SK-N-SH (cell line): ENCODE results near the gene TMEM238L. TPM values are rescaled to one million over a fixed set of nuclear protein-coding genes. Genes with fewer than 3 reads are reported as not detected.

Source experiments
- CTCF ChIA-PET: fragments of 300-600, 350-600 bp; formaldehyde crosslinking; extraction: SDS; loops from one replicate; lab custom pipeline; 2021; lab: Yijun Ruan, JAX
- POLR2A ChIA-PET: fragments of 350-600 bp; sonication (Branson Sonifier 250); formaldehyde crosslinking; extraction: SDS; loops from one replicate; lab custom pipeline; 2020; ENCODE audit warnings: antibody characterized with exemption, inconsistent platforms; lab: Yijun Ruan, JAX
- DNase-seq: peaks from one replicate; pipeline ENCODE4 v3.0.0; 2012
- H2AFZ ChIP-seq: fragments of 200-600 bp; sonication (generic); 2 replicates; pipeline ENCODE4 v1.8.1; 2016; ENCODE audit warnings: antibody characterized with exemption, mild to moderate bottlenecking, low read depth
- H3F3A ChIP-seq: fragments of 200-600 bp; sonication (generic); replicated peaks from 2 replicates; pipeline ENCODE3; 2016; ENCODE audit warnings: antibody characterized with exemption, mild to moderate bottlenecking; ENCODE audit not compliant: insufficient read depth
- H3K27ac ChIP-seq, 2 experiments: fragments of 200-500 bp in 1 of 2; fragments of 200-600 bp in 1 of 2; sonication (Bioruptor generic) in 1 of 2; sonication (generic), shearing (Covaris generic) in 1 of 2; 2 replicates each; pipeline versions ENCODE4 v1.5.1 to v1.6.1; 2014 to 2016; ENCODE audit warnings: low read depth in 2 of 2, inconsistent platforms in 1 of 2, low read length in 1 of 2, mild to moderate bottlenecking in 1 of 2, mixed read lengths in 1 of 2
- H3K27me3 ChIP-seq: fragments of 200-600 bp; sonication (generic), shearing (Covaris generic); 2 replicates; pipeline ENCODE4 v1.6.1; 2016; ENCODE audit warnings: mixed run types; ENCODE audit not compliant: insufficient read depth
- H3K36me3 ChIP-seq, 2 experiments: fragments of 200-500 bp in 1 of 2; fragments of 200-600 bp in 1 of 2; sonication (Bioruptor generic) in 1 of 2; sonication (generic) in 1 of 2; replicated peaks in 1 of 2; 2 replicates each; pipeline versions ENCODE3 to v1.5.1; 2014 to 2016; ENCODE audit warnings: low read length in 1 of 2, mild to moderate bottlenecking in 1 of 2; ENCODE audit not compliant: insufficient read depth in 2 of 2, control insufficient read depth in 1 of 2
- H3K4me1 ChIP-seq, 2 experiments: fragments of 200-500 bp in 1 of 2; fragments of 200-600 bp in 1 of 2; sonication (Bioruptor generic) in 1 of 2; sonication (generic), shearing (Covaris generic) in 1 of 2; 2 replicates each; pipeline versions ENCODE4 v1.5.1 to v1.6.1; 2014 to 2016; ENCODE audit warnings: low read depth in 1 of 2, low read length in 1 of 2, mixed run types in 1 of 2; ENCODE audit not compliant: insufficient read depth in 2 of 2, control insufficient read depth in 1 of 2
- H3K4me2 ChIP-seq: fragments of 200-600 bp; sonication (generic), shearing (Covaris generic); 2 replicates; pipeline ENCODE4 v1.6.1; 2017; ENCODE audit warnings: mixed run types
- H3K4me3 ChIP-seq, 2 experiments: fragments of 200-500 bp in 1 of 2; fragments of 200-600 bp in 1 of 2; sonication (Bioruptor generic) in 1 of 2; sonication (generic), shearing (Covaris generic) in 1 of 2; 2 replicates each; pipeline versions ENCODE4 v1.5.1 to v1.8.1; 2014 to 2016; ENCODE audit warnings: low read depth in 2 of 2, inconsistent platforms in 1 of 2, low read length in 1 of 2, mild to moderate bottlenecking in 1 of 2, mixed read lengths in 1 of 2, moderate library complexity in 1 of 2
- H3K79me2 ChIP-seq: fragments of 200-600 bp; sonication (generic); 2 replicates; pipeline ENCODE4 v1.8.1; 2017; ENCODE audit warnings: mild to moderate bottlenecking; ENCODE audit not compliant: insufficient read depth
- H3K9ac ChIP-seq: fragments of 200-600 bp; sonication (generic); 2 replicates; pipeline ENCODE4 v1.6.1; 2017; ENCODE audit warnings: mixed run types
- H3K9me2 ChIP-seq: fragments of 200-600 bp; sonication (generic); 2 replicates; pipeline ENCODE4 v1.6.1; 2017; ENCODE audit warnings: mixed run types
- H3K9me3 ChIP-seq: fragments of 200-600 bp; sonication (generic); 2 replicates; pipeline ENCODE4 v1.6.1; 2017; ENCODE audit warnings: mixed run types, mild to moderate bottlenecking, moderate library complexity
- H4K20me1 ChIP-seq: fragments of 200-600 bp; sonication (generic); 2 replicates; pipeline ENCODE4 v1.6.1; 2017; ENCODE audit warnings: mild to moderate bottlenecking, mixed run types; ENCODE audit not compliant: insufficient read depth
- CHD2 ChIP-seq: fragments of 150-350 bp; IDR thresholded peaks from 2 replicates; pipeline ENCODE4 v1.6.1; 2018; ENCODE audit warnings: low read length; ENCODE audit not compliant: partially characterized antibody
- CTCF ChIP-seq: fragments of 200-600 bp; sonication (generic); IDR thresholded peaks from 2 replicates; pipeline ENCODE4 v1.6.1; 2017; ENCODE audit warnings: antibody characterized with exemption, mild to moderate bottlenecking, moderate library complexity
- ELF1 ChIP-seq: IDR thresholded peaks from 2 replicates; pipeline ENCODE4 v1.4.0; 2012
- EP300 ChIP-seq, 2 experiments: IDR thresholded peaks; 2 replicates each; pipeline versions ENCODE4 v1.4.0 to v1.6.1; 2012; ENCODE audit warnings: borderline replicate concordance in 1 of 2, low read depth in 1 of 2, low read length in 1 of 2
- FOSL2 ChIP-seq: IDR thresholded peaks from 2 replicates; pipeline ENCODE4 v1.4.0; 2012; ENCODE audit warnings: low read depth, mild to moderate bottlenecking, moderate library complexity, borderline replicate concordance
- FOXJ3 ChIP-seq: sonication (generic); formaldehyde crosslinking; IDR thresholded peaks from 2 replicates; pipeline ENCODE4 v1.5.1; 2020; ENCODE audit warnings: mild to moderate bottlenecking, missing genetic modification reagents
- GABPA ChIP-seq: IDR thresholded peaks from 2 replicates; pipeline ENCODE4 v1.4.0; 2012; ENCODE audit warnings: low read depth, mild to moderate bottlenecking
- GATA2 ChIP-seq: sonication (generic); formaldehyde crosslinking; IDR thresholded peaks from 2 replicates; pipeline ENCODE4 v1.5.0; 2020; ENCODE audit warnings: mild to moderate bottlenecking, missing genetic modification reagents
- MAX ChIP-seq: IDR thresholded peaks from 2 replicates; pipeline ENCODE4 v1.4.0; 2012; ENCODE audit warnings: low read depth
- MXI1 ChIP-seq: IDR thresholded peaks from 2 replicates; pipeline ENCODE4 v1.6.1; 2012; ENCODE audit warnings: mild to moderate bottlenecking, low read depth, low read length, improper control_type of control experiment
- NFIC ChIP-seq: IDR thresholded peaks from 2 replicates; pipeline ENCODE4 v1.4.0; 2012; ENCODE audit warnings: borderline replicate concordance
- PBX3 ChIP-seq: IDR thresholded peaks from 2 replicates; pipeline ENCODE4; 2012
- POLR2AphosphoS5 ChIP-seq: IDR thresholded peaks from 2 replicates; pipeline ENCODE4 v1.6.1; 2012; ENCODE audit warnings: low read depth, low read length
- RAD21 ChIP-seq: IDR thresholded peaks from 2 replicates; pipeline ENCODE4 v1.6.1; 2012; ENCODE audit warnings: mild to moderate bottlenecking, low read length
- RCOR1 ChIP-seq: fragments of 150-350 bp; IDR thresholded peaks from 2 replicates; pipeline ENCODE4 v1.6.1; 2017; ENCODE audit warnings: antibody characterized with exemption, low read length
- RFX5 ChIP-seq: IDR thresholded peaks from 2 replicates; pipeline ENCODE4 v1.6.1; 2012; ENCODE audit warnings: mild to moderate bottlenecking, improper control_type of control experiment, low read length
- SIN3A ChIP-seq: IDR thresholded peaks from 2 replicates; pipeline ENCODE4 v1.6.1; 2012; ENCODE audit warnings: low read depth, mild to moderate bottlenecking, low read length, moderate library complexity, borderline replicate concordance
- SMC3 ChIP-seq: IDR thresholded peaks from 2 replicates; pipeline ENCODE4 v1.6.1; 2012; ENCODE audit warnings: low read depth, low read length, improper control_type of control experiment
- TAF1 ChIP-seq: IDR thresholded peaks from 2 replicates; pipeline ENCODE4 v1.6.1; 2012; ENCODE audit warnings: low read depth, mild to moderate bottlenecking, low read length, moderate library complexity, borderline replicate concordance
- TCF12 ChIP-seq: IDR thresholded peaks from 2 replicates; pipeline ENCODE4 v1.4.0; 2012
- TEAD4 ChIP-seq: IDR thresholded peaks from 2 replicates; pipeline ENCODE4 v1.4.0; 2012; ENCODE audit warnings: mild to moderate bottlenecking, borderline replicate concordance; ENCODE audit not compliant: insufficient read depth
- USF1 ChIP-seq: IDR thresholded peaks from 2 replicates; pipeline ENCODE4 v1.4.0; 2012; ENCODE audit warnings: low read depth, borderline replicate concordance
- ZBTB33 ChIP-seq: IDR thresholded peaks from 2 replicates; pipeline ENCODE4 v1.4.0; 2012; ENCODE audit warnings: low read depth, borderline replicate concordance
- WGBS: methylation state at CpG from one replicate; pipeline ENCODE4 v1.1.6; 2017; ENCODE audit warnings: low lambda C conversion rate; 5-methylcytosine and 5-hydroxymethylcytosine counted together
- polyA plus RNA-seq, 3 experiments: library from polyadenylated mRNA; depleted of rRNA; stranded (reverse); fragments of >200 nt; gene quantifications; 2 replicates each; pipeline ENCODE4 v1.2.3, GENCODE V29; 2012

The TMEM238L gene
- polyA plus RNA-seq, 1 of the 3 experiments (the other 2 are of a cell fraction), result not detected

- H3K4me3 ChIP-seq, result no peak overlapping the region
- H3K9me2 ChIP-seq, result no peaks in the 10 kb centered on the region
- no peak overlapping the region for H2AFZ ChIP-seq
- no peaks in the 10 kb centered on the region for H3K79me2 ChIP-seq
- WGBS, result 57% methylated on average over 7 of the region's 7 CpGs
- ChIA-PET POLR2A (no interaction called here), CTCF (interaction anchor here (1.4 to 1.6 kb wide), 2 partner anchors 15 to 116 kb away, joined by 4 to 5 read pairs; no protein-coding TSS in a partner anchor)
- no peak for TF ChIP-seq EP300 (IDR thresholded peaks at IDR 0.05; ENCODE audit: borderline replicate concordance in 1 of 2, low read depth in 1 of 2, low read length in 1 of 2)
- no peak for TF ChIP-seq CTCF
- no peak for TF ChIP-seq RAD21
- TF ChIP-seq SMC3, result no peak
- TF ChIP-seq GATA2 (CRISPR knock-in tag), result no peak
- no peak for TF ChIP-seq MXI1
- no peak for TF ChIP-seq TEAD4
- TF ChIP-seq MAX, result no peak
- no peak for TF ChIP-seq POLR2AphosphoS5
- peaks cover 0 to 3% of the 10 kb centered on the region in 2 experiments; a peak in 1 of 4 replicates for H3K4me1 ChIP-seq
- H3K4me2 ChIP-seq, result no peak overlapping the region
- H4K20me1 ChIP-seq, result no peaks in the 10 kb centered on the region
- DNase-seq, result no peak
- no peaks in the 10 kb centered on the region for H3F3A ChIP-seq
- no peaks in the 10 kb centered on the region for H3K36me3 ChIP-seq
- H3K9me3 ChIP-seq, result no peaks in the 10 kb centered on the region
- H3K27me3 ChIP-seq, result no peaks in the 10 kb centered on the region
- H3K27ac ChIP-seq, result no peak overlapping the region
- no peak overlapping the region for H3K9ac ChIP-seq
Measured at GRCh38 chr17:10799407-10799806, 4.5 kb downstream of the TMEM238L start.

GRCh38 chr17:10798910-10799309, 5.0 kb downstream of the TMEM238L start:
- H3K27ac ChIP-seq, result no peak overlapping the region
- H3K27me3 ChIP-seq, result no peaks in the 10 kb centered on the region
- no peaks in the 10 kb centered on the region for H3K9me3 ChIP-seq
- H3K9me2 ChIP-seq, result no peaks in the 10 kb centered on the region
- H3K79me2 ChIP-seq, result no peaks in the 10 kb centered on the region
- H3K4me3 ChIP-seq, result no peak overlapping the region
- no peaks in the 10 kb centered on the region for H3K36me3 ChIP-seq
- H3K9ac ChIP-seq, result no peak overlapping the region
- CTCF ChIA-PET, result interaction anchor here (1.1 to 1.6 kb wide), 3 partner anchors 15 to 115 kb away, joined by 3 to 5 read pairs (median 4); no protein-coding TSS in a partner anchor
- no peaks in the 10 kb centered on the region for H4K20me1 ChIP-seq
- H2AFZ ChIP-seq, result no peak overlapping the region
- H3K4me1 ChIP-seq, result peaks cover 0 to 3% of the 10 kb centered on the region in 2 experiments; a peak in 1 of 4 replicates
- POLR2A ChIA-PET, result no interaction called here
- no peak for DNase-seq
- 46% methylated on average over 7 of the region's 7 CpGs for WGBS
- H3K4me2 ChIP-seq, result no peak overlapping the region
- no peaks in the 10 kb centered on the region for H3F3A ChIP-seq
- no peak for TF ChIP-seq USF1
- no peak for TF ChIP-seq PBX3
- no peak for TF ChIP-seq ELF1
- TF ChIP-seq RAD21, result no peak
- TF ChIP-seq SIN3A, result no peak
- no peak for TF ChIP-seq GABPA
- no peak for TF ChIP-seq RFX5
- TF ChIP-seq FOXJ3 (CRISPR knock-in tag), result no peak
- TF ChIP-seq EP300 (IDR thresholded peaks at IDR 0.05; ENCODE audit: borderline replicate concordance in 1 of 2, low read depth in 1 of 2, low read length in 1 of 2), result no peak
- no peak for TF ChIP-seq CHD2
- no peak for TF ChIP-seq RCOR1
- TF ChIP-seq FOSL2, result no peak
- TF ChIP-seq ZBTB33, result no peak
- TF ChIP-seq TCF12, result no peak
- no peak for TF ChIP-seq SMC3
- no peak for TF ChIP-seq MAX
- TF ChIP-seq TAF1, result no peak
- no peak for TF ChIP-seq NFIC
- no peak for TF ChIP-seq GATA2 (CRISPR knock-in tag)
